GM18858 (cell line): ENCODE data around the gene PRMT1.

Source experiments
- ATAC-seq: cut with Tn5 transposase; IDR thresholded peaks from one replicate; pipeline ENCODE4 v1.9.1; 2021; ENCODE audit not compliant: unreplicated experiment

Gene PRMT1

DNA sequence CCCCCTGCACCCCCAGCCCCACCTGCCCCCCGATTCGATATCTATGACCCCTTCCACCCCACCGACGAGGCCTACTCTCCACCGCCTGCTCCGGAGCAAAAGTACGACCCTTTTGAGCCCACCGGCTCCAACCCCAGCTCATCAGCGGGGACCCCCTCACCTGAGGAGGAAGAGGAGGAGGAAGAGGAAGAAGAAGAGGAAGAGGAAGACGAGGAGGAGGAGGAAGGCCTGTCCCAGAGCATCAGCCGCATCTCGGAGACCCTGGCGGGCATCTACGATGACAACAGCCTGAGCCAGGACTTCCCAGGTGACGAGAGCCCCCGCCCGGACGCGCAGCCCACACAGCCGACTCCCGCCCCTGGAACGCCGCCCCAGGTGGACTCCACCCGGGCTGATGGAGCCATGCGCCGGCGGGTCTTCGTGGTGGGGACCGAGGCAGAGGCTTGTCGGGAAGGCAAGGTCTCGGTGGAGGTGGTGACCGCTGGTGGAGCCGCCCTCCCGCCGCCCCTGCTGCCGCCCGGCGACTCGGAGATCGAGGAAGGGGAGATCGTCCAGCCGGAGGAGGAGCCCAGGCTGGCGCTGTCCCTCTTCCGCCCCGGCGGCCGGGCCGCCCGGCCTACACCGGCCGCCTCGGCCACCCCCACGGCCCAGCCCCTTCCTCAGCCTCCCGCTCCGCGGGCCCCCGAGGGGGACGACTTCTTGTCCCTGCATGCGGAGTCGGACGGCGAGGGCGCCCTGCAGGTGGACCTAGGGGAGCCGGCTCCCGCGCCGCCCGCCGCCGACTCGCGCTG lies 25.8 kb upstream of the PRMT1 start:
- ATAC-seq, result no peak

DNA sequence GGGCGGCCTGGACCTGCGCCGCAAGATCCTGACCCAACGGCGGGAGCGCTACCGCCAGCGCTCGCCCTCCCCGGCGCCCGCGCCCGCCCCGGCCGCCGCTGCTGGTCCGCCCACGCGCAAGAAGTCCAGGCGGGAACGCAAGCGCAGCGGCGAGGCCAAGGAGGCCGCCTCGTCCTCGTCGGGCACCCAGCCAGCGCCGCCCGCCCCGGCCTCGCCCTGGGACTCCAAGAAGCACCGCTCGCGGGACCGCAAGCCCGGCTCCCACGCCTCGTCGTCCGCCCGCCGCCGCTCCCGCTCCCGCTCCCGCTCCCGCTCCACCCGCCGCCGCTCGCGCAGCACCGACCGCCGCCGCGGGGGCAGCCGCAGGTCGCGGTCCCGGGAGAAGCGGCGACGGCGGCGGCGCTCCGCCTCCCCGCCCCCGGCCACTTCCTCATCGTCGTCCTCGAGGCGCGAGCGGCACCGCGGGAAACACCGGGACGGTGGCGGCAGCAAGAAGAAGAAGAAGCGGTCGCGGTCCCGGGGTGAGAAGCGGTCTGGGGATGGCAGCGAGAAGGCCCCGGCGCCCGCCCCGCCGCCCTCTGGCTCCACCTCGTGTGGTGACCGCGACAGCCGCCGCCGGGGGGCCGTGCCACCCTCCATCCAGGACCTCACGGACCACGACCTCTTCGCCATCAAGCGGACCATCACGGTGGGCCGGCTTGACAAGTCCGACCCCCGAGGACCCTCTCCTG lies 25.1 kb upstream of the PRMT1 start:
- ATAC-seq, result no peak

DNA sequence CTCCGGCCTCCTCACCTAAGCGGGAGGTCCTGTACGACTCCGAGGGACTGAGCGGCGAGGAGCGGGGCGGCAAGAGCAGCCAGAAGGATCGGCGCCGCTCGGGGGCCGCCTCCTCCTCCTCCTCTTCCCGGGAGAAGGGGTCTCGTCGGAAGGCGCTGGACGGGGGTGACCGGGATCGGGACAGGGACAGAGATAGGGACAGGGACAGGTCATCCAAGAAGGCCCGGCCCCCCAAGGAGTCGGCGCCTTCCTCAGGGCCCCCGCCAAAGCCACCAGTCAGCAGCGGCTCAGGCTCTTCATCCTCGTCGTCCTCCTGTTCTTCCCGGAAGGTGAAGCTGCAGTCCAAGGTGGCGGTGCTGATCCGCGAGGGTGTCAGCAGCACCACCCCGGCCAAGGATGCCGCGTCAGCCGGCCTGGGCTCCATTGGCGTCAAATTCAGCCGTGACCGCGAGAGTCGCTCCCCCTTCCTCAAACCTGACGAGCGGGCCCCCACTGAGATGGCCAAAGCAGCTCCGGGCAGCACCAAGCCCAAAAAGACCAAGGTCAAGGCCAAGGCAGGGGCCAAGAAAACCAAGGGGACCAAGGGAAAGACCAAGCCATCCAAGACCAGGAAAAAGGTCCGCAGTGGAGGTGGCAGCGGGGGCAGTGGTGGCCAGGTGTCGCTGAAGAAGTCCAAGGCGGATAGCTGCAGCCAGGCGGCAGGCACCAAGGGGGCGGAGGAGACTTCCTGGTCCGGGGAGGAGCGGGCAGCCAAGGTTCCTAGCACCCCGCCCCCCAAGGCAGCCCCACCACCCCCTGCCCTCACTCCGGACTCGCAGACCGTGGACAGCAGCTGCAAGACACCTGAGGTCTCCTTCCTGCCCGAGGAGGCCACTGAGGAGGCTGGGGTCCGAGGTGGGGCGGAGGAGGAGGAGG lies 24.3 kb upstream of the PRMT1 start:
- no peak for ATAC-seq

DNA sequence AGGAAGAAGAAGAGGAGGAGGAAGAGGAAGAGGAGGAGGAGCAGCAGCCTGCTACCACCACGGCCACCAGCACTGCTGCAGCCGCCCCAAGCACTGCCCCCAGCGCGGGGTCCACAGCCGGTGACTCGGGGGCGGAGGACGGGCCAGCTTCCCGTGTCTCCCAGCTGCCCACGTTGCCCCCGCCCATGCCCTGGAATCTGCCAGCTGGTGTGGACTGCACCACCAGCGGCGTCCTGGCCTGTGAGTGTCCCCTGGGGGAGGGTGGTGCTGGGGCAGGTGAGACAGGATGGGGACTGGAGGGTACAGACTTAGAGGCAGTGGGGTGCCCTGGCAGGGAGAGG lies 23.6 kb upstream of the PRMT1 start:
- ATAC-seq, result no peak

DNA sequence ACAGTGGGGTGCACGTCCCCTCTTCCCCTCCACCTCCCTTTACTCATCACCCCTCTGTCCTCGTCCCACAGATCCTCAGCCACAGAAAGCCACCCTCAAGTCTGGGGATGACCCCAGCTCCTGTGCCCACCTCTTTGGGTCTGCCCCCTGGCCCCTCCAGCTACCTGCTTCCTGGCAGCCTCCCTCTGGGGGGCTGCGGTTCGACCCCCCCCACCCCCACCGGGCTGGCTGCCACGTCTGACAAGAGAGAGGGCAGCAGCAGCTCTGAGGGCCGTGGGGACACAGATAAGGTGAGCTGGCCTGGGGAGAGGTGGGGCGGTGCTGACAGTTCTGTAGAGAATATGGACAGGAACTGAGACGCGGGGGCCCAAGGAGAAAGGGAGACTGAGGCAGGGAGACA lies 22.5 kb upstream of the PRMT1 start:
- no peak for ATAC-seq

DNA sequence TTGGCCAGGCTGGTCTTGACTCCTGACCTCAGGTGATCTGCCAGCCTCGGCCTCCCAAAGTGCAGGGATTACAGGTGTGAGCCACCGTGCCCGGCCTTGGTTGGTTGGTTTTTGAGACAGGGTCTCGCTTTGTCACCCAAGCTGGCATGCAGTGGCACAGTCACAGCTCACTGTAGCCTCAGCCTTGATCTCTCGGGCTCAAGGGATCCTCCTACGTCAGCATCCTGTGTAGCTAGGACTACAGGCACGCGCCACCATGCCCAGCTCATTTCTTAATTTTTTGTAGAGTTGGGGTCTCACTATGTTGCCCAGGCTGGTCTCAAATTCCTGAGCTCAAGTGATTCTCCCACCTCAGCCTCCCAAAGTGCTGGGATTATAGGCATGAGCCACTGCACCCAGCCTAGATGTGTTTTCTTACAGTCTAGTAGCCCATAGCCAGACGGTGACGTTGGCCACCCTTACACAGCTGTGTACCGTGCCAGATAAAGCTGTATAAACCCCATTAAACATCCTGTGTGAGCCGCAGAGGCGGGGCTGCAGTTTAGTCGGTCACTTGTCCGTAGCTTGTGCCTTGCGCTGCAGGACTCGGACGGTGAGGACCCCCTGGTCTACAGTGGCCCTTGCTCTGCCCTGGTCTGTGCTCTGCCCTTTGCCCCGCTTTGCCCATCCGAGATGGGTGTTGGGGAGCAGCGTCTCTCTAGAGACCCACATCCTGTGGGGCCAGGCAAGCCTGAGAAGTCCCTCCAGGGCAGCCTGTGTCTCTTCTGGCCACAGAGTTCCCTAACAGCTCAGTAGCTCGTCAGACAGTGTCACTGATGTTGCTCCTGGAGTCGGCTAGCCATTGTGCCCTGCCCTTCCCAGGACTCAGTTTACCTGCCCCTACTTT lies 21.3 kb upstream of the PRMT1 start:
- no peak for ATAC-seq

DNA sequence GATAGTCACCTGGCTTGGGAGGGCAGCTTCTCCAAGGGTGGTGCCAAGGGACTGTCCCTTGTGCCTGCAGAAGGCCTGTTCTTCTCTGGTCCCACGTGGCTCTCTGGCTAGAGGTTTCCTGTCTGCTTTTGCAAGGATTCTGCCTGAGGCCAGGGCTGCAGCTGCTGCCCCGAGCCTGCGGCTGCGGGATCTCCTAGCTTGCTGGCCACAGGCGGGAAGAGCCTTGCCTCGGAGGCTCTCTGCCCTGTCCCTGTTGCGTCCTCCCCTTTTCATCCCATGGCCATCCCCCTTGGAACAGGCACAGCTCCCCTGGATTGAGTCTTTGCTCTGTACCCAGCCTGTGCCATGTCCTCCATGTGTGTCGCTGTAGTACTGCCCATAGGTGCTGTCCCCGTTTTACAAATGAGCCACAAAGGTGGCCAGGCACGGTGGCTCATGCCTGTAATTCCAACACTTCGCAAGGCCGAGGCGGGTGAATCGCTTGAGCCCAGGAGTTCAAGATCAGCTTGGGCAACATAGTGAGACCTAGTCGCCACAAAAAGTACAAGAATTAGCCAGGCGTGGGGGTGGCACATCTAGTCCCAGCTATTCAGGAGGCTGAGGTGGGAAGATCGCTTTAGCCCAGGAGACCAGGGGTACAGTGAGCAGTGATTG lies 20.5 kb upstream of the PRMT1 start:
- ATAC-seq, result no peak

DNA sequence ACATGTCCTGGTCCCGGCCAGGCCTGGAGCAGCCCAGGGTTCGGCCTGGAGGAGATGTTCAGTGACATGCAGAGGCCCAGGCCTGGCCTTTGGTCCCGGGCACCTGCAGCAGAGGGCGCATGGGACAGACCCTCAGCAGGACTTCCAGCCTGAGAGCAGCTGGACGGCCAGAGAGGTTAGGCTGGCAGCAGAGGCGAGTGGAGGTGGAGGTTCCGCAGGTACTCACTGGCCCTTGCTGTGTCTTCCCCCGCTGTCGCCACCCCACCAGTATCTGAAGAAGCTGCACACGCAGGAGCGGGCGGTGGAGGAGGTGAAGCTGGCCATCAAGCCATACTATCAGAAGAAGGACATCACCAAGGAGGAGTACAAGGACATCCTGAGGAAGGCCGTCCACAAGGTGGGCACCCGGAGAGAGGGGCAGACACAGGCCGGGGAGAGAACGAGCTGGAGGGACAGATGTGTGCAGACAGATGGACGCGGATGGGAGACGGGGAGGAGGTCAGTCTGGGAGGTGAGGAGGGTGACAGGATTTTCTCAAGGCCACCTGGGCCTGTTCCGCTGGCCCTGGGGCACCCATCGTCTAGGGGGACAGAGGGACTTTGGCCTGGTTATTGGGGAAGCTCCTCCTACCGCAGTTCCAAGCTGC lies 19.5 kb upstream of the PRMT1 start:
- no peak for ATAC-seq

DNA sequence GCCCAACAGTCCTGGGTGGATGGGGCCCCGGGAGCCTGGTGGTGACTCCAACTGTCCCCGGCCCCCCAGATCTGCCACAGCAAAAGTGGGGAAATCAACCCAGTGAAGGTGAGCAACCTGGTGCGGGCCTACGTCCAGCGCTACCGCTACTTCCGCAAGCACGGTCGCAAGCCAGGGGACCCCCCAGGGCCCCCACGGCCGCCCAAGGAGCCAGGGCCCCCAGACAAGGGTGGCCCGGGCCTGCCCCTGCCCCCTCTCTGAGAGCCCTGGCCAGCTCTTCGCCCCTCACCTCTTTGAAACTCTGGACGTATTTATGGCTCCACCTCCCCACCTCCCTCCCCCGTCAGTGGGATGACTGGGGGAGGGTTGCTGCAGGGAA lies 18.9 kb upstream of the PRMT1 start:
- ATAC-seq, result no peak

DNA sequence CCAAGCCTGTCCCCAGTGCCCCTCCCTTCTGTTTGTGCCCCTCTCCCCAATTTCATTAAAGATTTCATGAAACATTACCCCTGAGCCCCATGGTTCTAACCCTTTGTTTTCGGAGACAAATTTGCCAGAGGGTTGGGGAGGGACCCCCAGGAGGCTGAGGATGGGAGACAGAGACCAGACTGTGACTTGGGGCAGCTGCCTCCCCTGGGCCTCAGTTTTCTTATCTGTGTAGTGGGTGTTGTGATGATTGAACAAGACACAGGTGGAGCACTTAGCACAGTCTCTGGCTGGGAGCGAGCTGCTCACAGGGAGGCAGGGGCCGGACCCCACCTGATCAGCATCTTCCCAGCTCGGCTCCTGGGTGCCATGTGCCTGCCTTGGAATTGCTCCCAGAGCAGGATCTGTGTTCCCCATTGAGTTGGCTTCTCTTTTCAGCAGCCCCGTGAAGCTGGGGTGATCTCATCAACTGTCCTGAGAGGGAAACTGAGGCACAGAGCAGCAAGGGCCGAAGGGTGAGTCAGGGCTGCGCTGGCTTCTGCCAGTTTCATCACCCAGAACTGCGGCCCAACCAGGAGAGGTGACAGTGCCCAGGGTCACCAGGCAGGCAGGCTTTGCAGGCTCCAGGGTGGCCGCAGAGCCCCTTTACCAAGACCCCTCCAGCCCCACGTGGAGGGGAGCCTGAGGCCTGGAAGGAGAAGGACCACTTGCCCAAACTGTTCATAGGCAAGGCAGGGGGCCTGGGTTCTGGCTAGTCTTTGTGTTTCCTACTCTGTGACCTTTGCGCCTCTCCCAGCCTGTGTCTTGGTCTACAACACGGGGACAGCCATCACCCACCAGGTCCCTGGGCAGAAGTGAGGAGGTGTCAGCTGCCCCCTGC lies 18.3 kb upstream of the PRMT1 start:
- ATAC-seq, result no peak

DNA sequence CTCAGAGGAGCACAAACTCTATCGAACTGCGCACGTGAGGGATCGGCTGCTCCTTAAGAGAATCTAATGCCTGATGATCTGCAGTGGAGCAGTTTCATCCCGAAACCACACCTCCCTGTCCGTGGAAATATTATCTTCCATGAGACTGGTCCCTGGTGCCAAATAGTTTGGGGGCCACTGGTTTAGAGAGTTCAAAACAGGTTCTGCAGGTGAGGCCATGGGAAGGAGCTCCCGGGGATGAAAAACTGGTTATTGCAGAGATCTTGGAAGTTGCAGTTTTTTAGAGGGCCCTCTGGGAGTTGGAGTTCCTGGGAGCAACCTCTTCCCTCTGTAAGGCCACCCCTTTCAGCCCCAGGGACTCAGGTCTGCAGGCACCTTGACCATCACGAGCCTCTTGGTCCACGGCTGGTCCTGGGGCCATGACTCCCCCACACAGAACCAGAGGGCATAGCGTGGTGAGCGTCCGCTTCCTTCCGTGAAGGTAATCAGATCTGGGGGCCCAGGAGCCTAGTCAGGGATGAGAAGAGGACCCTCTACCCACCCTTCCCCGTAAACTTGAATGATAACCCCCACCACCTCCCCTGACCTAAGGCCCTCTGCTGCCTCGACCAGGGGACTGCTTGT lies 16.6 kb upstream of the PRMT1 start:
- ATAC-seq, result no peak

DNA sequence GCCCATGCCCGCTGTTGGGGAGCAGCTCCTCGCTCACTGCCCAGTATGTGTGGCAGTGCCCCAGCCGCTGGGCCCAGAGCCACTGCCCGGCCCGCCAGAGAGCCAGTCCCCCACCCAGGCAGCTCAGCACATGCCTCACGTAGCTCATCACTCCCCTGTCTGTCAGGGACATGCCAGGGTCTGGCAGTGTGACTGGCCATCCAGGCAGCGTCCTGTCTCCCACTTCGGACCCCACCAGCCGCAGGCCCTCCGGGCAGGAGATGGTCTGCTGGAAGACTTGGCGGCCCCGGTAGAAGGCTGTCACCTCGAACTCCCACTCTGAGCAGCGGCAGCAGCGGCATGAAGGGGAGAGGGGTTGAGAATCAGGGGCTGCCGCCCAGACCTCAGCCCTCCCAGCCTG lies 15.1 kb upstream of the PRMT1 start:
- ATAC-seq, result no peak

DNA sequence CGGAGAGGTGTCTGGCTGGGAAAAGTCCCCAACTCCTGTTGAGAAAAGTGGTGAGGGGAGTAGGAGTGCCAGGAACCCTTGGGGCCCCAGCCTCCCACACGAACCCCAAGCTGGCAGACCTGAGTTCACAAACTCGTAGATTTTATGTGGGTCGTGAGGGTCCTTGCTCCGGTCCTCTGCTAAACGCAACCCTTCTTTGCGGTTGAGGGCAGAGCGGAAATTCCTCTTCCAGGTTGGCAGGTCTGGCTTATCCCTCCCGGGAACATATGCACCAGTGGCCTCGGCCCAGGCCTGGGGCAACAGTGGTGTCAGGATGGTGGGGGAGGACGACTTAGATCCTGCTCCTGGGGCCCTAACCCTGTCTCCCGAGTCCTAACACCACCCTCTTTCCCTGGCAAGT lies 13.8 kb upstream of the PRMT1 start:
- ATAC-seq, result no peak

DNA sequence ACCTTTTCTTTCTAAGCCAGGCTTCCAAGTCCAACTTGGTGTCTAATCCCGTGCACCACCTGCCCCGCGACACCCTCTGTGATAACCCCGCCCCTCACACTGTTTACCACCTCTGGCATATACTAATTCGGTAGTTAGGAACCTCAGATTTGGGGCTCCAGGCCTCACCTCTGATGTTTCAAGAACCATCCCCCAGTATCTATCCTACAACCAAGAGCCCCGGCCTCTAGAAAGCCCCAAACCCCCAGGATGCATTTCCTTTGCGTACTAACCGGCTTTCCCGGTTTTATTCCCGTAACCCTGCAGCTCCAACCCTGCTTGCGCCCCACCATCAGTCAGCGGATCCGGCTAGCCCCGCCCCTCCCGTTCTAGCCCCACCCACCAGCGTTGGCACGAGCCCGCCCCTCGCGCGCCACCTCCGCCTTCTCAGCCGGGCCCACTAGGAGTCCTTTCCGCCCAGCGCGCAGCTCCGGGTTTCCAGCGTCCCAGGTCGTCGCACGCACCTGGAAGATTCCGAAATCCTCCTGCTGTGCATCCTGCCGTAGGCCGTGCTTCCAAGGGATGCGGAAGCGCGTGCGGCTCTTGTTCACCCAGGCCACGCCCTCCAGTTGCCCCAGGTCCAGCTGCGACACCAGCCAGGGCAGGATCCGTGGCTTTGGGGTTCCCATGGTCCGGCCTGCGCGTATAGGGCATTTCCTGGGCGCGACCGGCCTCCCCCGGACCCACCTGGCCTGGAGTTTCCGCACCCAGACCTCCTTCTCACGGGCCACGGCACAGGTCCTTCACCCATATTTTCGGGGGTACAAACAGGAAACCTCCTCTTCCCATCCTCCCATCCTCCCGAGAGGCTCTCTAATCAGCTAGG lies 12.7 kb upstream of the PRMT1 start:
- ATAC-seq, result no peak

DNA sequence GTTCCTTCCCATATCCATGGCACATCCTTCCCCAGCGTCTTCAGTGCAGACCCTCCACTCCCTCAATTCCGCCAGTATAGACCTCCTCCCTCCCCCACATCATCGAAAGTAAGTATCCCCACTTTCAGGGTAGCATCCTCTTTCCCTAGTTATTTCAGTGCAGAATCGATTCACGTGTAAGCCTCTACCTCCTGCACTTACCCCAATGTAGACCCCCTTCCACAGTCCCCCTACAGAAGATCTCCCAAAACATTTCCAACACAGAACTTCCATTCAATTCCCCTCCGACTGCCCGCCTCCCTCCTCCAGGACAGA lies 12.1 kb upstream of the PRMT1 start:
- ATAC-seq, result no peak

DNA sequence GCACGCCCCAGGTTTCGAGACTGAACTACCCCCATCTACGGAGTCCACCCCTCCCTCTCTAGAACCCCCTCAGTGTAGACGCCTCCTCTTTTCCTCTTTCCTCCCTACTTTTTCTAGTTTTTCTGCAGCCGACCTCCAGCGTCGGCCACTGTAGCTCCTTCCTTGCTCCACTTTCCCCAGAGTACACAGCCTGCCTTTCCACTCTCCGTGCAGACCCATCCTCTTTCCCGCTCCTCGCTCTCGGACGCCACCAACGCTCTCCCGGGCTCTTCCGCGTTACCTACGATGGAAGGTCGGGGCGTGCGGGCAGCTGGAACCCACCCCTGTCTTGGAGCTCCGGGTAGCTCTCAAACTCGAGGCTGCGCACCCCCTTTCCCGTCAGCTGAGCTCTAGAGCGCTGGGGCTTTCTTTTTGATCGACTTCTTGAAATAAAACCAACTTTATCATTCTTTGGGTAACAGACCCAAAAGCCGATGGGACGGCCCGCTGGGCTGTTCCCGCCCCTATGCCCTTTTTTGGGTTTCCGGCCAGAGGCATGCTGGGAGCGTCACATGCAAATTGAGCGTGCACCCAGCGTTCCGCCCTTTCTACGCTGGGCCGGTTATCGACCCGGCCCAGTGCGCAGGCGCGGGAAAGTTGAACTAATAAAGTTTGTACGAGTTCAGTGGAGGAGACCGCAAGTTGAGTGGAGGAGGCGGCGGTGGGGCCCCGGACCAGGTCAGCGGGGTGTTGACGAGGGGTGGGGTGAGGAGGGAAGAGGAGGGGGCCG lies 11.5 kb upstream of the PRMT1 start, which contains the start of the genes BCL2L12 and IRF3:
BCL2L12 (plus strand) TSS at position 583 of the 769 bp plus-strand sequence. CDS start 760 bp downstream, outside the sequence.
IRF3 (minus strand) TSS at position 507 of the 769 bp plus-strand sequence. CDS start 1,019 bp downstream, outside the sequence.
- ATAC-seq, result peak; percentile 80

DNA sequence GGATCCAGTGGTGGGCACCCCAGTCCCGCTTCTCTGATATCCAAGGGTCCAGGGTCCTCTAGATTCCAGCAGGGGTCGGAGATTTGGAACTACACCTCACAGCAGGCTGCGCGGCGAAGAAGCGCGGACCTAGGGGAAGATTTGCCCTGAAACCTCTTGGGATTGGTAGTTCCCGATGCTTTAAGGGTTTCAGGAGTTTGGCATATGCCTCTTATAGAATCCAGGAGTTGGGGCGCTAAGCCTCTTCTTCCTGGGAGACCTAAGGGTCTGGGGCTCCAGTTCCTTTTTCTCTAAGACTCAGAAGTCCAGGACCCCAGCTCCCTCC lies 11.0 kb upstream of the PRMT1 start:
- no peak for ATAC-seq
